WTC11 (cell line): ENCODE data around the gene ULK4.

Experiments
- ATF3 ChIP-seq: sonication (generic); formaldehyde crosslinking; conservative IDR thresholded peaks from 2 replicates; pipeline ENCODE4 v1.8.1; 2022; ENCODE audit warnings: mild to moderate bottlenecking, missing genetic modification reagents
- ATF6 ChIP-seq: sonication (generic); formaldehyde crosslinking; IDR thresholded peaks from 2 replicates; pipeline ENCODE4 v1.8.1; 2023; ENCODE audit warnings: mild to moderate bottlenecking, missing genetic modification reagents
- CBFB ChIP-seq: sonication (generic); formaldehyde crosslinking; IDR thresholded peaks from 2 replicates; pipeline ENCODE4 v1.8.1; 2022; ENCODE audit warnings: mild to moderate bottlenecking, low read depth, missing genetic modification reagents
- CREM ChIP-seq: sonication (generic); formaldehyde crosslinking; IDR thresholded peaks from 2 replicates; pipeline ENCODE4 v1.8.1; 2022; ENCODE audit warnings: mild to moderate bottlenecking, missing genetic modification reagents, moderate library complexity
- CTCF ChIP-seq: fragments of 200-600 bp; IDR thresholded peaks from 2 replicates; pipeline ENCODE4 v1.8.0; 2022; ENCODE audit warnings: antibody characterized with exemption
- E2F4 ChIP-seq: sonication (generic); formaldehyde crosslinking; IDR thresholded peaks from 2 replicates; pipeline ENCODE4 v1.8.1; 2022; ENCODE audit warnings: low read depth, mild to moderate bottlenecking, moderate library complexity, missing genetic modification reagents, borderline replicate concordance
- ETV6 ChIP-seq: sonication (generic); formaldehyde crosslinking; IDR thresholded peaks from 2 replicates; pipeline ENCODE4 v1.8.1; 2022; ENCODE audit warnings: mild to moderate bottlenecking, missing genetic modification reagents
- IRF2 ChIP-seq: sonication (generic); formaldehyde crosslinking; IDR thresholded peaks from 2 replicates; pipeline ENCODE4 v1.8.0; 2022; ENCODE audit warnings: low read depth, missing genetic modification reagents, borderline replicate concordance
- PRDM15 ChIP-seq: sonication (generic); formaldehyde crosslinking; IDR thresholded peaks from 2 replicates; pipeline ENCODE4 v1.8.0; 2022; ENCODE audit warnings: missing genetic modification reagents
- SP1 ChIP-seq: sonication (generic); formaldehyde crosslinking; conservative IDR thresholded peaks from 2 replicates; pipeline ENCODE4 v1.8.1; 2022; ENCODE audit warnings: missing genetic modification reagents
- USF2 ChIP-seq: sonication (generic); formaldehyde crosslinking; IDR thresholded peaks from 2 replicates; pipeline ENCODE4 v1.8.1; 2023; ENCODE audit warnings: mild to moderate bottlenecking, missing genetic modification reagents, moderate library complexity
- ZNF281 ChIP-seq: sonication (generic); formaldehyde crosslinking; IDR thresholded peaks from 2 replicates; pipeline ENCODE4 v1.8.0; 2023; ENCODE audit warnings: mild to moderate bottlenecking, missing genetic modification reagents

- TF ChIP-seq SP1 (CRISPR knock-in tag) (no peak), CTCF (no peak), CREM (CRISPR knock-in tag) (no peak), ZNF281 (CRISPR knock-in tag) (no peak), E2F4 (CRISPR knock-in tag) (no peak), PRDM15 (CRISPR knock-in tag) (no peak), ATF3 (CRISPR knock-in tag) (no peak), USF2 (CRISPR knock-in tag) (no peak), ETV6 (CRISPR knock-in tag) (no peak), ATF6 (no peak), IRF2 (no peak), CBFB (CRISPR knock-in tag) (no peak)
These were observed 613.5 kb downstream of the ULK4 start for GRCh38 chr3:41348401-41348800.
